Measurements from ENCODE around the gene KCND1.

KCND1 gene

GRCh38 chrX:48934581-48935300 lies 36.9 kb downstream of the KCND1 start:
- Histone ChIP-seq H3K36me3 (ENCODE audit: control insufficient read depth, insufficient read depth, low read length) (peaks cover 3% of the 10 kb centered on the region), H3K27me3 (replicated peaks; ENCODE audit: control insufficient read depth, insufficient read depth, low read length) (no peaks in the 10 kb centered on the region), H3K4me3 (replicated peaks; ENCODE audit: low read depth, low read length) (no peak overlapping the region)
- no peak for DNase-seq (ENCODE audit: extremely low read depth, insufficient read length)
- TF ChIP-seq CTCF (IDR thresholded peaks at IDR 0.05; ENCODE audit: insufficient read depth, low read length, poor library complexity, severe bottlenecking): no peak

GRCh38 chrX:48933757-48934156 lies 37.9 kb downstream of the KCND1 start:
- H3K36me3 ChIP-seq (ENCODE audit: control insufficient read depth, insufficient read depth, low read length): peaks cover 3% of the 10 kb centered on the region
- TF ChIP-seq CTCF (IDR thresholded peaks at IDR 0.05; ENCODE audit: insufficient read depth, low read length, poor library complexity, severe bottlenecking): no peak
- no peak for DNase-seq (ENCODE audit: extremely low read depth, insufficient read length)
- H3K27me3 ChIP-seq (replicated peaks; ENCODE audit: control insufficient read depth, insufficient read depth, low read length): no peaks in the 10 kb centered on the region
- no peak overlapping the region for H3K4me3 ChIP-seq (replicated peaks; ENCODE audit: low read depth, low read length)

- Histone ChIP-seq H3K4me3 (replicated peaks; ENCODE audit: low read depth, low read length) (no peak overlapping the region), H3K27me3 (replicated peaks; ENCODE audit: control insufficient read depth, insufficient read depth, low read length) (no peaks in the 10 kb centered on the region), H3K36me3 (ENCODE audit: control insufficient read depth, insufficient read depth, low read length) (peaks cover 4% of the 10 kb centered on the region)
- TF ChIP-seq CTCF (IDR thresholded peaks at IDR 0.05; ENCODE audit: insufficient read depth, low read length, poor library complexity, severe bottlenecking): no peak
- DNase-seq (ENCODE audit: extremely low read depth, insufficient read length): no peak
These were observed 43.8 kb downstream of the KCND1 start for GRCh38 chrX:48927736-48928382.

- peaks cover 4% of the 10 kb centered on the region for H3K36me3 ChIP-seq (ENCODE audit: control insufficient read depth, insufficient read depth, low read length)
These were observed 44.5 kb downstream of the KCND1 start for GRCh38 chrX:48927123-48927522.

GRCh38 chrX:48924270-48924669 lies 47.4 kb downstream of the KCND1 start:
- peaks cover 4% of the 10 kb centered on the region for H3K36me3 ChIP-seq (ENCODE audit: control insufficient read depth, insufficient read depth, low read length)
- DNase-seq (ENCODE audit: extremely low read depth, insufficient read length): no peak
- H3K27me3 ChIP-seq (replicated peaks; ENCODE audit: control insufficient read depth, insufficient read depth, low read length): no peaks in the 10 kb centered on the region
- no peak overlapping the region for H3K4me3 ChIP-seq (replicated peaks; ENCODE audit: low read depth, low read length)
- no peak for TF ChIP-seq CTCF (IDR thresholded peaks at IDR 0.05; ENCODE audit: insufficient read depth, low read length, poor library complexity, severe bottlenecking)

More at GRCh38 chrX:48927123-48927522, 44.5 kb downstream of the KCND1 start:
- TF ChIP-seq CTCF (IDR thresholded peaks at IDR 0.05; ENCODE audit: insufficient read depth, low read length, poor library complexity, severe bottlenecking): no peak
- no peaks in the 10 kb centered on the region for H3K27me3 ChIP-seq (replicated peaks; ENCODE audit: control insufficient read depth, insufficient read depth, low read length)
- no peak for DNase-seq (ENCODE audit: extremely low read depth, insufficient read length)
- no peak overlapping the region for H3K4me3 ChIP-seq (replicated peaks; ENCODE audit: low read depth, low read length)
